H1 (cell line): ENCODE measurements around the gene AIF1. TPM values are rescaled to one million over a fixed set of nuclear protein-coding genes. Genes with fewer than 3 reads are reported as not detected.
A peak's percentile ranks its signal among the peaks of the same experiment; 100 is the strongest.

Source experiments
- CTCF ChIA-PET: fragments of 300-600 bp; sonication (Branson Sonifier 250); formaldehyde crosslinking; loops from one replicate; lab custom pipeline; 2021; ENCODE audit not compliant: partially characterized antibody; lab: Charles Lee
- POLR2A ChIA-PET: fragments of 300-600 bp; sonication (Branson Sonifier 250); formaldehyde crosslinking; loops from one replicate; lab custom pipeline; 2021; ENCODE audit warnings: inconsistent platforms; ENCODE audit not compliant: partially characterized antibody; lab: Charles Lee
- DNase-seq, 2 experiments: peaks; one replicate each; pipeline versions ENCODE4 v3.0.0 to v3.0.0-alpha.2; 2010 to 2022; ENCODE audit warnings: low spot score in 2 of 2, low read depth in 1 of 2, mixed read lengths in 1 of 2
- FAIRE-seq: peaks from 2 replicates; lab custom pipeline; 2011; peaks lifted over from hg19 to GRCh38; lab: Jason Lieb, UNC
- H2AFZ ChIP-seq: 2 replicates; pipeline ENCODE4 v1.8.1; 2012; ENCODE audit warnings: low read length, inconsistent platforms
- H2AK5ac ChIP-seq: 2 replicates; pipeline ENCODE4 v1.6.1; 2013; ENCODE audit warnings: low read depth, low read length
- H2BK120ac ChIP-seq: replicated peaks from 2 replicates; pipeline ENCODE3; 2013; ENCODE audit warnings: low read depth, low read length, inconsistent platforms
- H2BK12ac ChIP-seq: 2 replicates; pipeline ENCODE4 v1.6.1; 2013; ENCODE audit warnings: low read depth, low read length
- H2BK15ac ChIP-seq: 2 replicates; pipeline ENCODE4 v1.6.1; 2013; ENCODE audit warnings: low read length
- H2BK20ac ChIP-seq: 2 replicates; pipeline ENCODE4 v1.6.1; 2013; ENCODE audit warnings: low read length
- H2BK5ac ChIP-seq: 2 replicates; pipeline ENCODE4 v1.6.1; 2013; ENCODE audit warnings: low read depth, low read length
- H3K14ac ChIP-seq: 2 replicates; pipeline ENCODE4 v1.6.1; 2013; ENCODE audit warnings: inconsistent platforms; ENCODE audit not compliant: insufficient read length
- H3K18ac ChIP-seq: 2 replicates; pipeline ENCODE4 v1.6.1; 2013; ENCODE audit warnings: low read length; ENCODE audit errors: extremely low read depth
- H3K23ac ChIP-seq: 2 replicates; pipeline ENCODE4 v1.6.1; 2013; ENCODE audit warnings: inconsistent platforms; ENCODE audit not compliant: insufficient read length
- H3K23me2 ChIP-seq: 2 replicates; pipeline ENCODE4 v1.6.1; 2013; ENCODE audit warnings: low read depth, low read length
- H3K27ac ChIP-seq: 2 replicates; pipeline ENCODE4 v1.6.1; 2011; ENCODE audit warnings: low read depth, low read length, inconsistent platforms
- H3K27me3 ChIP-seq, 4 experiments: replicated peaks in 1 of 4; 1 replicate in 1 of 4; 2 replicates in 3 of 4; pipeline versions ENCODE4 v1.6.1 to v1.8.1; 2011 to 2013; ENCODE audit warnings: low read length in 3 of 4, mild to moderate bottlenecking in 3 of 4, inconsistent platforms in 2 of 4, mixed read lengths in 2 of 4, moderate library complexity in 1 of 4; ENCODE audit not compliant: control insufficient read depth in 3 of 4, insufficient read depth in 3 of 4; ENCODE audit errors: extremely low read depth in 1 of 4
- H3K36me3 ChIP-seq, 4 experiments: 2 replicates each; pipeline versions ENCODE4 v1.6.1 to v1.8.1; 2011 to 2013; ENCODE audit warnings: mild to moderate bottlenecking in 4 of 4, low read length in 3 of 4, moderate library complexity in 2 of 4, control low read depth in 1 of 4, inconsistent platforms in 1 of 4; ENCODE audit not compliant: insufficient read depth in 4 of 4, control insufficient read depth in 2 of 4
- H3K4ac ChIP-seq: replicated peaks from 2 replicates; pipeline ENCODE3; 2013; ENCODE audit warnings: low read length, low read depth, mixed read lengths, inconsistent platforms; ENCODE audit not compliant: insufficient read length
- H3K4me1 ChIP-seq, 4 experiments: replicated peaks in 1 of 4; 1 replicate in 1 of 4; 2 replicates in 3 of 4; pipeline versions ENCODE4 v1.6.1 to v1.8.1; 2011 to 2013; ENCODE audit warnings: low read length in 3 of 4, inconsistent platforms in 2 of 4, mixed read lengths in 1 of 4; ENCODE audit not compliant: insufficient read depth in 4 of 4, control insufficient read depth in 3 of 4
- H3K4me2 ChIP-seq, 2 experiments: 2 replicates each; pipeline versions ENCODE4 v1.6.1 to v1.8.1; 2011 to 2013; ENCODE audit warnings: low read depth in 2 of 2, low read length in 2 of 2, control low read depth in 1 of 2, inconsistent platforms in 1 of 2, mild to moderate bottlenecking in 1 of 2; ENCODE audit not compliant: insufficient read depth in 1 of 2
- H3K4me3 ChIP-seq, 4 experiments: fragments of 200-600, 300-600 bp in 1 of 4; sonication (generic), shearing (Covaris generic), sonication (Bioruptor Twin) in 1 of 4; 2 replicates each; pipeline versions ENCODE4 v1.5.1 to v1.8.1; 2011 to 2016; ENCODE audit warnings: low read length in 4 of 4, low read depth in 3 of 4, control low read depth in 2 of 4, inconsistent platforms in 2 of 4, mild to moderate bottlenecking in 2 of 4, mixed read lengths in 1 of 4, moderate library complexity in 1 of 4; ENCODE audit not compliant: insufficient read depth in 2 of 4; ENCODE audit errors: extremely low read depth in 1 of 4
- H3K56ac ChIP-seq: replicated peaks from 2 replicates; pipeline ENCODE3; 2013; ENCODE audit warnings: low read depth, mild to moderate bottlenecking, mixed read lengths, low read length, inconsistent platforms; ENCODE audit not compliant: insufficient read length
- H3K79me1 ChIP-seq: 2 replicates; pipeline ENCODE4 v1.6.1; 2013; ENCODE audit warnings: low read depth, low read length, control low read depth
- H3K79me2 ChIP-seq, 2 experiments: 2 replicates each; pipeline versions ENCODE4 v1.6.1 to v1.8.1; 2012 to 2013; ENCODE audit warnings: low read length in 2 of 2, mild to moderate bottlenecking in 2 of 2, inconsistent platforms in 1 of 2; ENCODE audit not compliant: insufficient read depth in 2 of 2, control insufficient read depth in 1 of 2
- H3K9ac ChIP-seq, 4 experiments: replicated peaks in 1 of 4; 1 replicate in 1 of 4; 2 replicates in 3 of 4; pipeline versions ENCODE4 v1.6.1 to v1.8.1; 2011 to 2013; ENCODE audit warnings: low read depth in 3 of 4, low read length in 3 of 4, control low read depth in 2 of 4, mild to moderate bottlenecking in 2 of 4, moderate library complexity in 2 of 4, inconsistent platforms in 1 of 4; ENCODE audit errors: extremely low read depth in 1 of 4
- H3K9me3 ChIP-seq, 2 experiments: 2 replicates each; pipeline versions ENCODE4 v1.6.1 to v1.8.1; 2012 to 2013; ENCODE audit warnings: mild to moderate bottlenecking in 2 of 2, moderate library complexity in 2 of 2, control low read depth in 1 of 2, inconsistent platforms in 1 of 2, low read depth in 1 of 2, low read length in 1 of 2, mixed read lengths in 1 of 2; ENCODE audit not compliant: insufficient read depth in 2 of 2
- H4K20me1 ChIP-seq, 2 experiments: replicated peaks in 1 of 2; 2 replicates each; pipeline versions ENCODE3 to v1.8.1; 2011 to 2013; ENCODE audit warnings: inconsistent platforms in 2 of 2, low read length in 2 of 2, mild to moderate bottlenecking in 1 of 2; ENCODE audit not compliant: insufficient read depth in 2 of 2, control insufficient read depth in 1 of 2
- H4K5ac ChIP-seq: 2 replicates; pipeline ENCODE4 v1.6.1; 2013; ENCODE audit warnings: low read length, low read depth, mixed read lengths, inconsistent platforms; ENCODE audit not compliant: insufficient read length
- H4K8ac ChIP-seq: 2 replicates; pipeline ENCODE4 v1.8.0; 2013; ENCODE audit warnings: mild to moderate bottlenecking, moderate library complexity, low read length, inconsistent platforms; ENCODE audit not compliant: insufficient read depth; ENCODE audit errors: extremely low read depth
- H4K91ac ChIP-seq: replicated peaks from 2 replicates; pipeline ENCODE3; 2013; ENCODE audit warnings: low read length, mixed read lengths, inconsistent platforms; ENCODE audit not compliant: insufficient read length
- ASH2L ChIP-seq: fragments of 200-600, 300-600 bp; sonication (generic); IDR thresholded peaks from one replicate; pipeline ENCODE4 v1.7.1; 2017; ENCODE audit warnings: low read length
- CBX8 ChIP-seq: fragments of 300-800, 300-1000 bp; sonication (generic); IDR thresholded peaks from 2 replicates; pipeline ENCODE4 v1.7.1; 2016; ENCODE audit warnings: low read depth, low read length, borderline replicate concordance
- E2F6 ChIP-seq: IDR thresholded peaks from 2 replicates; pipeline ENCODE4 v1.6.1; 2012; ENCODE audit warnings: inconsistent platforms
- EP300 ChIP-seq, 2 experiments: IDR thresholded peaks; 1 replicate in 1 of 2; 2 replicates in 1 of 2; pipeline ENCODE4 v1.6.1; 2011 to 2012; ENCODE audit warnings: low read depth in 2 of 2, low read length in 2 of 2, mild to moderate bottlenecking in 2 of 2, borderline replicate concordance in 1 of 2, inconsistent platforms in 1 of 2, moderate library complexity in 1 of 2
- KDM4A ChIP-seq: IDR thresholded peaks from one replicate; pipeline ENCODE4 v1.7.1; 2012; ENCODE audit warnings: low read depth, mild to moderate bottlenecking, moderate library complexity, low read length, inconsistent platforms; ENCODE audit not compliant: severe bottlenecking
- SIN3A ChIP-seq, 2 experiments: IDR thresholded peaks in 1 of 2; conservative IDR thresholded peaks in 1 of 2; 2 replicates each; pipeline ENCODE4 v1.6.1; 2011 to 2012; ENCODE audit warnings: low read length in 2 of 2, improper control_type of control experiment in 1 of 2, low read depth in 1 of 2, mild to moderate bottlenecking in 1 of 2
- SIX5 ChIP-seq: IDR thresholded peaks from 2 replicates; pipeline ENCODE4 v1.6.1; 2011; ENCODE audit warnings: mild to moderate bottlenecking, low read depth, low read length
- TBP ChIP-seq: IDR thresholded peaks from 2 replicates; pipeline ENCODE4 v1.6.1; 2011; ENCODE audit warnings: low read depth, low read length, improper control_type of control experiment
- USF2 ChIP-seq: IDR thresholded peaks from 2 replicates; pipeline ENCODE4 v1.6.1; 2011; ENCODE audit warnings: low read length, improper control_type of control experiment
- WGBS, 2 experiments: shearing (Covaris generic) in 1 of 2; methylation state at CpG; one replicate each; pipeline versions ENCODE4 v1.1.6 to v1.1.7; 2013 to 2015; ENCODE audit warnings: low lambda C conversion rate in 2 of 2, mixed read lengths in 2 of 2, inconsistent platforms in 1 of 2, low coverage in 1 of 2, missing lambda C conversion rate in 1 of 2; ENCODE audit not compliant: insufficient replicate concordance in 2 of 2, insufficient coverage in 1 of 2, insufficient read length in 1 of 2; ENCODE audit errors: extremely low coverage in 1 of 2, missing lambda C conversion rate in 1 of 2; 5-methylcytosine and 5-hydroxymethylcytosine counted together
- polyA plus RNA-seq, 7 experiments: library from polyadenylated mRNA; depleted of rRNA in 3 of 7; stranded (reverse) in 5 of 7; unstranded in 2 of 7; fragments of >200 nt in 5 of 7; fragments of 200-250 nt in 2 of 7; gene quantifications; 1 replicate in 5 of 7; 2 replicates in 1 of 7; 4 replicates in 1 of 7; pipeline versions ENCODE4 v1.2.1 to v1.2.3, GENCODE V29; 2011 to 2013; ENCODE audit warnings: missing spikeins in 2 of 7, mixed read lengths in 2 of 7
- total RNA-seq: library from RNA; stranded (reverse); fragmentation: NEBNext Ultra II Directional; extraction: Animal tissue kit (Norgen Biotek cat#: 25700); gene quantifications from 2 replicates; pipeline ENCODE4 v1.2.1, GENCODE V29; 2021
- TF ChIP-seq, protein P1 (sequence below): IDR thresholded peaks from 2 replicates; pipeline ENCODE4 v1.6.1; 2011; ENCODE audit warnings: low read depth, mild to moderate bottlenecking, low read length; ENCODE audit not compliant: insufficient read depth

AIF1 gene
- total and polyA plus RNA-seq, 2 of the 8 experiments (the other 6 are each of a cell fraction or from before 2014, with no cell fraction given) = 6.3 to 9.8 TPM

DNA sequence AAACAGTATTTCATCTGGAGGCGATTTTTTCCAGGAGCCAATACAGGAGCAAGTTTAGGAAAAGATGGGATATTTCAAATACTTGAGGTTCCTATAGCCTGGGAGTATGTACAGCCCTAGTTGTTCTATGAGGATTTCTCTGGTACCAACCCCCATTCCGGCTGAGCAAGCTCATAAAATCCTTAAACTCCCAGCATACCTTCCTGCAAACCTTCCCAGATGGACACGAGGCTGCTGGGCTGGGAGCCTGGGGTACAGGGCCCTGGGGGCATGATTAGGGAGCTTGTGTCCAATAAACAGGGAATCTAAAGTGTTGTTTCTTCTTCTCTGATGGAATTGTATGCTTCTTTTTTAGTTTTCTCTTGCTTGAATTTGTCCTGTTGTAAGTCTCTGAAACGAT lies 7.0 kb downstream of the AIF1 start:
- H3K56ac ChIP-seq = no peak overlapping the region
- H4K8ac ChIP-seq = no peak overlapping the region
- H3K18ac ChIP-seq = no peak overlapping the region
- FAIRE-seq = no peak
- no peak overlapping the region for H2BK120ac ChIP-seq
- H2AK5ac ChIP-seq = no peak overlapping the region
- peaks cover 5% of the 10 kb centered on the region; the same call in 1 of the 2 replicates for H3K23me2 ChIP-seq
- H3K27me3 ChIP-seq = no peaks in the 10 kb centered on the region
- H3K4me1 ChIP-seq = peaks cover 0 to 2% (median 0%) of the 10 kb centered on the region in 4 experiments; a peak in 1 of 7 replicates
- no peak overlapping the region for H4K91ac ChIP-seq
- H2BK5ac ChIP-seq = no peak overlapping the region
- no peak overlapping the region for H2BK15ac ChIP-seq
- H3K9me3 ChIP-seq = no peaks in the 10 kb centered on the region
- WGBS, 2 experiments = 56% methylated on average over 4 of the region's 4 CpGs; no CpG with 5 or more reads in 1 of the 2 experiments
- H3K9ac ChIP-seq = peak overlapping the region; percentile 93 to 94 (median 94)
- peak overlapping the region; percentile 54 for H4K5ac ChIP-seq
- no peak overlapping the region for H2BK12ac ChIP-seq
- no peak for DNase-seq
- H3K4me3 ChIP-seq = peak overlapping the region; percentile 88 to 98 (median 98)
- peaks cover 4 to 15% of the 10 kb centered on the region in 2 experiments for H4K20me1 ChIP-seq
- 0 out of 2 replicates have a peak overlapping the region, but pooled peaks have one; percentile 10 for H3K27ac ChIP-seq
- peaks cover 38 to 52% (median 41%) of the 10 kb centered on the region in 4 experiments for H3K36me3 ChIP-seq
- peaks cover 11% of the 10 kb centered on the region; the same call in 1 of the 2 replicates for H3K79me1 ChIP-seq
- no peak overlapping the region for H2AFZ ChIP-seq
- peak overlapping the region; percentile 81 to 93 for H3K4me2 ChIP-seq
- no peak overlapping the region for H2BK20ac ChIP-seq
- POLR2A ChIA-PET = interaction anchor here (0.6 to 34.9 kb wide), 24 partner anchors 8 to 350 kb away, joined by 3 to 883 read pairs (median 5); partner anchors contain the start of genes APOM, ATP6V1G2, BAG6 and C6orf47
- H3K23ac ChIP-seq = no peak overlapping the region
- CTCF ChIA-PET = interaction anchor here (0.9 to 2.7 kb wide), 8 partner anchors 12 to 107 kb away, joined by 3 to 10 read pairs (median 6); partner anchors contain the start of genes ATP6V1G2, BAG6, DDAH2 and LST1
- no peak overlapping the region for H3K14ac ChIP-seq
- H3K4ac ChIP-seq = no peak overlapping the region
- peaks cover 24 to 46% of the 10 kb centered on the region in 2 experiments for H3K79me2 ChIP-seq
- no peak for TF ChIP-seq E2F6
- no peak for TF ChIP-seq CBX8
- no peak for TF ChIP-seq ASH2L
- TF ChIP-seq TBP = no peak
- TF ChIP-seq, protein P1, sequence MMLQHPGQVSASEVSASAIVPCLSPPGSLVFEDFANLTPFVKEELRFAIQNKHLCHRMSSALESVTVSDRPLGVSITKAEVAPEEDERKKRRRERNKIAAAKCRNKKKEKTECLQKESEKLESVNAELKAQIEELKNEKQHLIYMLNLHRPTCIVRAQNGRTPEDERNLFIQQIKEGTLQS = no peak
- no peak for TF ChIP-seq SIX5
- no peak for TF ChIP-seq KDM4A
- TF ChIP-seq EP300 (IDR thresholded peaks at IDR 0.05; ENCODE audit: borderline replicate concordance in 1 of 2, low read depth in 2 of 2, low read length in 2 of 2) = no peak
- TF ChIP-seq SIN3A (conservative IDR thresholded peaks at IDR 0.05 in 1 of 2, IDR thresholded peaks at IDR 0.05 in 1 of 2; ENCODE audit: low read depth in 1 of 2, low read length in 2 of 2) = no peak
- no peak for TF ChIP-seq USF2
